ENCODE measurements around the gene FBLN2. TPM values are rescaled to one million over a fixed set of nuclear protein-coding genes. Genes with fewer than 3 reads are reported as not detected.

The FBLN2 gene
- total RNA-seq, 1 experiment from 2014 or later, result 0.11 TPM

DNA sequence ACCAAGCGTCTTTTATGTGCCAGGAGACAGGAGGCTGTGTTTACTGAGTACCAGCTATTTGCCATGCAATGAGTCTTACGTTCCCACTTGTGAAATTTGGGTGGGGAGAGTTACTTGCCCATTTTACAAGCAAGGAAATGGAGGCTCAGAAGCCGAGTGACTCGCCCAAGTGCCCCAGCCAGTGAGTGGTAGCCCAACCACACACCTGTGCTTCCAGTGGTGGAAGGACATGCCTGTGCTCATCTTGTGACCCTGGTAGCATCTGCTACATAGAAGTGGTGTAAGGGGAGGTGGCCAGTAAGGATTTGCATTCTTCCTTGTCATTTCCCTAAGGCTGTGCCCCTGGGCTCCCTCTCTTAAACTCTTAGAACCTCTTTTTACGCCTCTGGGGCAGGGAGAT, 49.3 kb downstream of the FBLN2 start:
- H3K4me1 ChIP-seq (ENCODE audit: insufficient read depth, low read length), result peaks cover 39% of the 10 kb centered on the region
- CTCF ChIA-PET, result no interaction called here
- DNase-seq, result peak; percentile 27

DNA sequence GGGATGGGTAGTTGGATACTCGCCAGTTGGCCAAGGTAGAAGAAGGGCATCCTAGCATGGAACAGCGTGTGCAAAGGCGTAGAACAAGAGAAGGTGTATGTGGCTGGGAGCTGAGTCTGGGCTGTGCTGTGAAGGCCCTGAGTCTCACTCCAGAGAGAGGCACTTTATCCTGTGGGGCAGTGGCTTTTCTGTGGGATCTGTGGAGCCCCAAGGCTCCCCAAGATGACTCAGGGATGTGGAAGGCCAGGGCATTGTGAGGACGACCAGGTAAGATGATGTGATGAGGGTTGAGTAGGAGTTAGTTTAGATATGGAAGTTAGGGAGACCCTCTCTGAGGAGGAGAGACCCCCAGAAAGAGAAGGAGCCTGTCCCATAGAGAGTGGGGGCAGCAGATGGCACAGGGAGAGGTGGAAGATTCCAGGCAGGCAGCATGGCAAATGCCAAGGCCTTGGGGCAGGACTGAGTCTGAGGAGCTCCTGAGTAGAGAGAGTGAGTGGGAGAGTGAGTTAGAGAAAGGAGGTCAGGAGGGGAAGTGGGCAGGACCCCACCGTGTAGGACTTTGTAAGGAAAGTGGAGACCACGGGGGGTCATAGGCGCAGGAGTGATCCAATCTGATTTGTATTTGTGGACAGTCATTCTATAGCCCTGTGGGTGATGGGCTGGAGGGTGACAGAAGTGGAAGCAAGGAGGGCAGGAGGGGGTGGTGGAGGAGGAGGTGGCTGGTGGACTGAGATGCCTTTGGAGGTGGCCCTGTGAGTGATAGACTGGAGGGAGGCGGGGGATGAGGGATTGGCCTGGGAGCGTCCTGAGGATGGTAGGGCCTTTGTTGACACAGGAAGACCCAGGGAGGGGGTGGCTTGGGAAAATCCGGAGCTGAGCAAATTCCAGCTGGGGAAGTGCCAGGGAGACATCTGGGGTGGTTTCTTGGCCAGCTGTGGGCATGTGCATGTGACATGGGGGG, 50.3 kb downstream of the FBLN2 start:
- Histone ChIP-seq H3K27me3 (ENCODE audit: low read length) (no peaks in the 10 kb centered on the region), H3K36me3 (ENCODE audit: low read depth, low read length) (no peaks in the 10 kb centered on the region), H3K4me1 (ENCODE audit: insufficient read depth, low read length) (peaks cover 39% of the 10 kb centered on the region), H3F3A (ENCODE audit: low read length, unreplicated experiment) (no peaks in the 10 kb centered on the region), H3K27ac (ENCODE audit: low read length) (peak overlapping the region; percentile 85), H3K4me2 (ENCODE audit: low read length) (peak overlapping the region; percentile 16), H3K4me3 (ENCODE audit: low read length) (no peak overlapping the region), H3K9ac (ENCODE audit: low read length) (peak overlapping the region; percentile 71), H3K9me3 (ENCODE audit: low read length) (no peaks in the 10 kb centered on the region), H3K79me2 (ENCODE audit: low read length) (no peaks in the 10 kb centered on the region), H2AFZ (ENCODE audit: low read length) (no peak overlapping the region), H4K20me1 (ENCODE audit: low read length) (no peaks in the 10 kb centered on the region), H3K9me2 (replicated peaks; ENCODE audit: low read length) (no peaks in the 10 kb centered on the region)
- DNase-seq, result peak; percentile 73
- ChIA-PET POLR2A (ENCODE audit: unreplicated experiment) (interaction anchor here (0.6 kb wide), 1 partner anchor 545 kb away, joined by 3 read pairs; no protein-coding TSS in a partner anchor), CTCF (no interaction called here)
- TF ChIP-seq, protein P1, sequence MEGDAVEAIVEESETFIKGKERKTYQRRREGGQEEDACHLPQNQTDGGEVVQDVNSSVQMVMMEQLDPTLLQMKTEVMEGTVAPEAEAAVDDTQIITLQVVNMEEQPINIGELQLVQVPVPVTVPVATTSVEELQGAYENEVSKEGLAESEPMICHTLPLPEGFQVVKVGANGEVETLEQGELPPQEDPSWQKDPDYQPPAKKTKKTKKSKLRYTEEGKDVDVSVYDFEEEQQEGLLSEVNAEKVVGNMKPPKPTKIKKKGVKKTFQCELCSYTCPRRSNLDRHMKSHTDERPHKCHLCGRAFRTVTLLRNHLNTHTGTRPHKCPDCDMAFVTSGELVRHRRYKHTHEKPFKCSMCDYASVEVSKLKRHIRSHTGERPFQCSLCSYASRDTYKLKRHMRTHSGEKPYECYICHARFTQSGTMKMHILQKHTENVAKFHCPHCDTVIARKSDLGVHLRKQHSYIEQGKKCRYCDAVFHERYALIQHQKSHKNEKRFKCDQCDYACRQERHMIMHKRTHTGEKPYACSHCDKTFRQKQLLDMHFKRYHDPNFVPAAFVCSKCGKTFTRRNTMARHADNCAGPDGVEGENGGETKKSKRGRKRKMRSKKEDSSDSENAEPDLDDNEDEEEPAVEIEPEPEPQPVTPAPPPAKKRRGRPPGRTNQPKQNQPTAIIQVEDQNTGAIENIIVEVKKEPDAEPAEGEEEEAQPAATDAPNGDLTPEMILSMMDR (conservative IDR thresholded peaks at IDR 0.05; ENCODE audit: low read depth, low read length), result no peak
- TF ChIP-seq EZH2 (IDR thresholded peaks at IDR 0.05; ENCODE audit: low read length, unreplicated experiment), result no peak
- no peak for TF ChIP-seq EZH2phosphoT487 (IDR thresholded peaks at IDR 0.05; ENCODE audit: borderline replicate concordance, low read length)
- BruUV-seq (replicated peaks), result TSS peak; percentile 29
- ATAC-seq, result peak; percentile 69
- intact Hi-C loops (cut with micrococcal nuclease), result no loop called here

More for the DNA sequence above, 49.3 kb downstream of the FBLN2 start:
- Histone ChIP-seq H3K9me2 (replicated peaks; ENCODE audit: low read length) (no peaks in the 10 kb centered on the region), H3K79me2 (ENCODE audit: low read length) (no peaks in the 10 kb centered on the region), H4K20me1 (ENCODE audit: low read length) (no peaks in the 10 kb centered on the region), H3K9me3 (ENCODE audit: low read length) (no peaks in the 10 kb centered on the region), H3K27ac (ENCODE audit: low read length) (peak overlapping the region; percentile 85), H3K36me3 (ENCODE audit: low read depth, low read length) (no peaks in the 10 kb centered on the region), H3K4me3 (ENCODE audit: low read length) (no peak overlapping the region), H3K27me3 (ENCODE audit: low read length) (no peaks in the 10 kb centered on the region), H3K9ac (ENCODE audit: low read length) (peak overlapping the region; percentile 71), H3F3A (ENCODE audit: low read length, unreplicated experiment) (no peaks in the 10 kb centered on the region), H3K4me2 (ENCODE audit: low read length) (no peak overlapping the region), H2AFZ (ENCODE audit: low read length) (no peak overlapping the region)
- BruUV-seq (replicated peaks), result no TSS peak
- no peak; the same call in 1 of the 2 replicates for ATAC-seq
- intact Hi-C loops (cut with micrococcal nuclease), result no loop called here
- POLR2A ChIA-PET (ENCODE audit: unreplicated experiment), result interaction anchor here (0.6 kb wide), 1 partner anchor 9 kb away, joined by 3 read pairs; no protein-coding TSS in a partner anchor
- TF ChIP-seq, protein P1 (conservative IDR thresholded peaks at IDR 0.05; ENCODE audit: low read depth, low read length), result no peak
- TF ChIP-seq EZH2 (IDR thresholded peaks at IDR 0.05; ENCODE audit: low read length, unreplicated experiment), result no peak
- no peak for TF ChIP-seq EZH2phosphoT487 (IDR thresholded peaks at IDR 0.05; ENCODE audit: borderline replicate concordance, low read length)

Data from PC-3 (cell line).